GM10266 (cell line): ENCODE results near the gene TMEM244.
A peak's percentile ranks its signal among the peaks of the same experiment; 100 is the strongest.
"Not testable (repeated sequence)": the region's sequence is repeated elsewhere in the genome, so short reads cannot be mapped to it uniquely, and the experiment has no call there.

Experiments used
- DNase-seq: peaks from one replicate; pipeline ENCODE4 v3.0.0; 2012; ENCODE audit errors: extremely low spot score
- CTCF ChIP-seq: IDR thresholded peaks from 2 replicates; pipeline ENCODE4 v1.5.1; 2012; ENCODE audit warnings: mild to moderate bottlenecking, low read depth; ENCODE audit not compliant: control insufficient read depth, insufficient read depth; ENCODE audit errors: missing control alignments

The TMEM244 gene

GRCh38 chr6:129884211-129884610 is 23.1 kb upstream of the TMEM244 start:
- no peak for DNase-seq
- TF ChIP-seq CTCF, result no peak

GRCh38 chr6:129882510-129883023 is 21.5 kb upstream of the TMEM244 start:
- DNase-seq, result no peak

GRCh38 chr6:129877894-129878293 is 16.8 kb upstream of the TMEM244 start:
- DNase-seq, result not testable (repeated sequence)

More at GRCh38 chr6:129882510-129883023, 21.5 kb upstream of the TMEM244 start:
- TF ChIP-seq CTCF, result no peak

GRCh38 chr6:129875610-129876520 is 14.8 kb upstream of the TMEM244 start:
- DNase-seq, result peak; percentile 11
- no peak for TF ChIP-seq CTCF

- DNase-seq, result no peak
- no peak for TF ChIP-seq CTCF
Measured at GRCh38 chr6:129874837-129875236, 13.7 kb upstream of the TMEM244 start.

GRCh38 chr6:129872586-129872985 is 11.5 kb upstream of the TMEM244 start:
- TF ChIP-seq CTCF, result no peak
- DNase-seq, result no peak

GRCh38 chr6:129871221-129871620 is 10.1 kb upstream of the TMEM244 start:
- no peak for DNase-seq
- no peak for TF ChIP-seq CTCF
